Neural progenitor cell (in vitro differentiated cells): ENCODE results near the gene ABCC1. TPM values are rescaled to one million over a fixed set of nuclear protein-coding genes. Genes with fewer than 3 reads are reported as not detected.

Experiments
- DNase-seq: peaks from one replicate; pipeline ENCODE4 v3.0.0-alpha.2; 2016; ENCODE audit warnings: low spot score
- H2AFZ ChIP-seq: fragments of 200-600 bp; sonication (generic); replicated peaks from 2 replicates; pipeline ENCODE4 v1.6.1; 2016; ENCODE audit warnings: antibody characterized with exemption
- H3F3A ChIP-seq: fragments of 200-600 bp; sonication (generic); 2 replicates; pipeline ENCODE4 v1.6.1; 2016; ENCODE audit warnings: antibody characterized with exemption, low read depth
- H3K27ac ChIP-seq: fragments of 200-600 bp; sonication (generic); 2 replicates; pipeline ENCODE4 v1.5.1; 2016; ENCODE audit warnings: mild to moderate bottlenecking
- H3K27me3 ChIP-seq: fragments of 200-600 bp; sonication (generic); 2 replicates; pipeline ENCODE4 v1.6.1; 2016; ENCODE audit warnings: mild to moderate bottlenecking, moderate library complexity
- H3K36me3 ChIP-seq: fragments of 200-600 bp; sonication (generic); 2 replicates; pipeline ENCODE4 v1.5.1; 2016
- H3K4me1 ChIP-seq: fragments of 200-600 bp; sonication (generic); 2 replicates; pipeline ENCODE4 v1.6.1; 2016; ENCODE audit warnings: mixed run types
- H3K4me2 ChIP-seq: fragments of 200-600 bp; sonication (generic); 2 replicates; pipeline ENCODE4 v1.6.1; 2016
- H3K4me3 ChIP-seq: fragments of 200-600 bp; sonication (generic); 2 replicates; pipeline ENCODE4 v1.5.1; 2016
- H3K79me2 ChIP-seq: fragments of 200-600 bp; sonication (generic); 2 replicates; pipeline ENCODE4 v1.6.1; 2016; ENCODE audit warnings: low read depth
- H3K9ac ChIP-seq: fragments of 200-600 bp; sonication (generic); 2 replicates; pipeline ENCODE4 v1.6.1; 2016
- H3K9me3 ChIP-seq: fragments of 200-600 bp; sonication (generic); 2 replicates; pipeline ENCODE4 v1.5.1; 2016; ENCODE audit warnings: low read depth
- H4K20me1 ChIP-seq: fragments of 200-600 bp; sonication (generic); 2 replicates; pipeline ENCODE4 v1.6.1; 2016; ENCODE audit warnings: low read depth
- H3K27ac Mint-ChIP-seq: 3 replicates; pipeline ENCODE4 v1.8.0; 2021; ENCODE audit warnings: mixed read lengths
- H3K27me3 Mint-ChIP-seq: 2 replicates; pipeline ENCODE4 v1.8.0; 2022; ENCODE audit warnings: low read depth, mild to moderate bottlenecking, inconsistent platforms, moderate library complexity, mixed read lengths; ENCODE audit not compliant: insufficient read depth
- H3K36me3 Mint-ChIP-seq: 3 replicates; pipeline ENCODE4 v1.8.0; 2021; ENCODE audit warnings: mixed read lengths
- H3K4me1 Mint-ChIP-seq: 3 replicates; pipeline ENCODE4 v1.8.0; 2021; ENCODE audit warnings: mixed read lengths
- H3K4me3 Mint-ChIP-seq: 3 replicates; pipeline ENCODE4 v1.8.0; 2021; ENCODE audit warnings: mild to moderate bottlenecking, moderate library complexity, mixed read lengths
- H3K9me3 Mint-ChIP-seq: 3 replicates; pipeline ENCODE4 v1.8.0; 2020; ENCODE audit warnings: mixed read lengths
- CTCF ChIP-seq: fragments of 200-600 bp; sonication (generic); IDR thresholded peaks from 2 replicates; pipeline ENCODE4 v1.5.1; 2017; ENCODE audit warnings: antibody characterized with exemption, mild to moderate bottlenecking
- EZH2 ChIP-seq: fragments of 200-600 bp; sonication (generic); IDR thresholded peaks from 2 replicates; pipeline ENCODE4 v1.6.1; 2017; ENCODE audit warnings: antibody characterized with exemption, mild to moderate bottlenecking, moderate library complexity
- EZH2phosphoT487 ChIP-seq: fragments of 200-600 bp; sonication (generic); IDR thresholded peaks from 2 replicates; pipeline ENCODE4 v1.6.1; 2017; ENCODE audit warnings: antibody characterized with exemption
- total RNA-seq: library from RNA; depleted of rRNA; stranded (reverse); fragments of >200 nt; gene quantifications from 2 replicates; pipeline ENCODE4 v1.2.3, GENCODE V29; 2015; ENCODE audit warnings: low replicate concordance

The ABCC1 gene
- total RNA-seq, 1 donor from 2014 or later: 17.5 TPM

- peaks cover 18% of the 10 kb centered on the region for H3K36me3 Mint-ChIP-seq
- no peak overlapping the region for H3K27ac Mint-ChIP-seq
- Histone ChIP-seq H3K27ac (no peak overlapping the region), H3K4me3 (no peak overlapping the region), H3K4me2 (no peak overlapping the region), H3F3A (no peaks in the 10 kb centered on the region), H3K27me3 (no peaks in the 10 kb centered on the region), H3K9me3 (no peaks in the 10 kb centered on the region), H3K79me2 (no peaks in the 10 kb centered on the region), H2AFZ (no peak overlapping the region), H4K20me1 (no peaks in the 10 kb centered on the region), H3K4me1 (no peaks in the 10 kb centered on the region), H3K36me3 (no peaks in the 10 kb centered on the region), H3K9ac (no peak overlapping the region)
- no peaks in the 10 kb centered on the region for H3K9me3 Mint-ChIP-seq
- no peak for TF ChIP-seq EZH2phosphoT487
- TF ChIP-seq EZH2: no peak
- no peak for TF ChIP-seq CTCF
- H3K4me3 Mint-ChIP-seq: no peak overlapping the region
- no peaks in the 10 kb centered on the region for H3K27me3 Mint-ChIP-seq
- no peaks in the 10 kb centered on the region for H3K4me1 Mint-ChIP-seq
- DNase-seq: no peak
Measured at GRCh38 chr16:16047761-16048160, 98.3 kb downstream of the ABCC1 start.

GRCh38 chr16:16048904-16049582 lies 99.6 kb downstream of the ABCC1 start:
- Mint-ChIP-seq H3K9me3 (no peaks in the 10 kb centered on the region), H3K4me3 (no peak overlapping the region), H3K27me3 (no peaks in the 10 kb centered on the region), H3K36me3 (peaks cover 18% of the 10 kb centered on the region), H3K4me1 (no peaks in the 10 kb centered on the region), H3K27ac (no peak overlapping the region)
- Histone ChIP-seq H3K27ac (no peak overlapping the region), H2AFZ (no peak overlapping the region), H4K20me1 (no peaks in the 10 kb centered on the region), H3K4me2 (no peak overlapping the region), H3F3A (no peaks in the 10 kb centered on the region), H3K4me1 (no peaks in the 10 kb centered on the region), H3K27me3 (no peaks in the 10 kb centered on the region), H3K9me3 (no peaks in the 10 kb centered on the region), H3K9ac (no peak overlapping the region), H3K79me2 (no peaks in the 10 kb centered on the region), H3K36me3 (no peaks in the 10 kb centered on the region), H3K4me3 (no peak overlapping the region)
- no peak for DNase-seq
- TF ChIP-seq CTCF (no peak), EZH2 (no peak), EZH2phosphoT487 (no peak)

- Histone ChIP-seq H3K36me3 (no peaks in the 10 kb centered on the region), H3K79me2 (no peaks in the 10 kb centered on the region), H4K20me1 (no peaks in the 10 kb centered on the region), H3F3A (no peaks in the 10 kb centered on the region), H3K4me2 (no peak overlapping the region), H3K27ac (no peak overlapping the region), H3K4me1 (no peaks in the 10 kb centered on the region), H3K4me3 (no peak overlapping the region), H3K9ac (no peak overlapping the region), H2AFZ (no peak overlapping the region), H3K9me3 (no peaks in the 10 kb centered on the region), H3K27me3 (no peaks in the 10 kb centered on the region)
- no peak overlapping the region for H3K27ac Mint-ChIP-seq
- no peaks in the 10 kb centered on the region for H3K27me3 Mint-ChIP-seq
- no peak for DNase-seq
- no peaks in the 10 kb centered on the region for H3K4me1 Mint-ChIP-seq
- no peaks in the 10 kb centered on the region for H3K9me3 Mint-ChIP-seq
- TF ChIP-seq EZH2 (no peak), CTCF (no peak), EZH2phosphoT487 (no peak)
- peaks cover 18% of the 10 kb centered on the region for H3K36me3 Mint-ChIP-seq
- no peak overlapping the region for H3K4me3 Mint-ChIP-seq
Measured at GRCh38 chr16:16050106-16050505, 100.7 kb downstream of the ABCC1 start.
